ENCODE results near the gene TAF15.

GRCh38 chr17:35773679-35774425, 35.4 kb upstream of the TAF15 start:
- TF ChIP-seq EZH2 (IDR thresholded peaks at IDR 0.05; ENCODE audit: insufficient read depth, poor library complexity, severe bottlenecking) (no peak), EZH2phosphoT487 (IDR thresholded peaks at IDR 0.05; ENCODE audit: insufficient read depth, low read depth) (no peak)
